SK-N-MC (cell line): Measurements from ENCODE around the gene EPB41L4B.
"Not testable (repeated sequence)": the region's sequence is repeated elsewhere in the genome, so short reads cannot be mapped to it uniquely, and the experiment has no call there.

ENCODE experiments used
- DNase-seq: peaks from one replicate; pipeline ENCODE4 v3.0.0-alpha.2; 2011; ENCODE audit warnings: low read depth, low spot score
- H3K27ac ChIP-seq: fragments of 200-600 bp; sonication (generic); 2 replicates; pipeline ENCODE4 v1.5.1; 2016; ENCODE audit warnings: mixed run types
- H3K36me3 ChIP-seq: fragments of 200-600 bp; sonication (generic); 2 replicates; pipeline ENCODE4 v1.6.1; 2017; ENCODE audit warnings: antibody characterized with exemption, low read length, mixed read lengths; ENCODE audit not compliant: insufficient read depth
- H3K4me3 ChIP-seq: fragments of 200-600 bp; sonication (generic); 2 replicates; pipeline ENCODE4 v1.5.1; 2016
- H3K9ac ChIP-seq: fragments of 200-600 bp; sonication (generic); 2 replicates; pipeline ENCODE4 v1.8.0; 2017; ENCODE audit warnings: mixed run types, mixed read lengths; ENCODE audit not compliant: insufficient read length
- H3K9me3 ChIP-seq: fragments of 200-600 bp; sonication (generic); 2 replicates; pipeline ENCODE4 v1.6.1; 2017; ENCODE audit warnings: low read depth, mild to moderate bottlenecking, antibody characterized with exemption, low read length, moderate library complexity, mixed read lengths
- EZH2 ChIP-seq: fragments of 200-600 bp; sonication (generic); IDR thresholded peaks from one replicate; pipeline ENCODE4 v1.6.1; 2017; ENCODE audit warnings: antibody characterized with exemption
- FOXP2 ChIP-seq: optimal IDR thresholded peaks from 2 replicates; pipeline ENCODE3; 2011; ENCODE audit warnings: mild to moderate bottlenecking, moderate library complexity; ENCODE audit not compliant: insufficient read depth; ENCODE audit errors: extremely low read length, control extremely low read depth
- POLR2AphosphoS5 ChIP-seq: IDR thresholded peaks from 2 replicates; pipeline ENCODE4 v1.6.1; 2012; ENCODE audit warnings: mild to moderate bottlenecking, low read depth, low read length, borderline replicate concordance

Gene EPB41L4B

GRCh38 chr9:109344866-109345265, 24.0 kb upstream of the EPB41L4B start:
- Histone ChIP-seq H3K9me3 (no peaks in the 10 kb centered on the region), H3K27ac (no peak overlapping the region), H3K36me3 (no peaks in the 10 kb centered on the region), H3K4me3 (no peak overlapping the region), H3K9ac (no peak overlapping the region)
- no peak for DNase-seq
- no peak for TF ChIP-seq POLR2AphosphoS5
- no peak for TF ChIP-seq FOXP2
- TF ChIP-seq EZH2: no peak

DNA sequence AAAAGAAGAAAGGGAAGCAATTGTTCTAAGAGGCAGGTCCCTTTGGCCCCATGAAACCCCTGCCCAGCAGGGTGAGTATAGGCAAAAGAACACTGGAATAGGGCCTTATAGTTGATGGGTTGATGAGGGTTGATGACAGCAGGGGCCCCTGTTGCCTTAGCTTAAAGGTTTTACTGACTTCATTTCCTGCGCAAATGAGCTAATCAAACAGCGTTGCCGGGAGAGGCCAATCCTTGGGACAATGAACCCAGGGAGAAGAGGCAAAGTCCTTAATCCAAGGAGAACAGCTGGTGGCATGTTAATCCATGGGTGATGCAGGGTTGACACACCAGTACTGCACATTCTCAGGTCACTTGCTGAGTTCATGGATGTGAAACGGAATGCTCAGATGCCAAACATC, 22.0 kb upstream of the EPB41L4B start:
- H3K9ac ChIP-seq: no peak overlapping the region
- no peak overlapping the region for H3K4me3 ChIP-seq
- TF ChIP-seq EZH2: no peak
- TF ChIP-seq FOXP2: no peak
- no peak for TF ChIP-seq POLR2AphosphoS5
- no peaks in the 10 kb centered on the region for H3K9me3 ChIP-seq
- DNase-seq: no peak
- H3K27ac ChIP-seq: no peak overlapping the region
- H3K36me3 ChIP-seq: no peaks in the 10 kb centered on the region

GRCh38 chr9:109341561-109341960, 20.7 kb upstream of the EPB41L4B start:
- no peak for DNase-seq
- no peak overlapping the region for H3K4me3 ChIP-seq
- no peaks in the 10 kb centered on the region for H3K9me3 ChIP-seq
- H3K27ac ChIP-seq: no peak overlapping the region
- H3K9ac ChIP-seq: no peak overlapping the region
- no peaks in the 10 kb centered on the region for H3K36me3 ChIP-seq
- TF ChIP-seq POLR2AphosphoS5 (no peak), FOXP2 (no peak), EZH2 (no peak)

GRCh38 chr9:109340979-109341378, 20.1 kb upstream of the EPB41L4B start:
- H3K4me3 ChIP-seq, DNase-seq, H3K27ac ChIP-seq: not testable (repeated sequence)

GRCh38 chr9:109336409-109336808, 15.6 kb upstream of the EPB41L4B start:
- no peak overlapping the region for H3K4me3 ChIP-seq
- H3K9me3 ChIP-seq: no peaks in the 10 kb centered on the region
- H3K36me3 ChIP-seq: no peaks in the 10 kb centered on the region
- H3K27ac ChIP-seq: no peak overlapping the region
- TF ChIP-seq FOXP2: no peak
- no peak for TF ChIP-seq EZH2
- no peak for TF ChIP-seq POLR2AphosphoS5
- H3K9ac ChIP-seq: no peak overlapping the region
- no peak for DNase-seq

More at GRCh38 chr9:109340979-109341378, 20.1 kb upstream of the EPB41L4B start:
- H3K9ac ChIP-seq, H3K36me3 ChIP-seq, H3K9me3 ChIP-seq: not testable (repeated sequence)

GRCh38 chr9:109335929-109336328, 15.1 kb upstream of the EPB41L4B start:
- Histone ChIP-seq H3K27ac (no peak overlapping the region), H3K9me3 (no peaks in the 10 kb centered on the region), H3K9ac (no peak overlapping the region), H3K4me3 (no peak overlapping the region), H3K36me3 (no peaks in the 10 kb centered on the region)
- no peak for DNase-seq
- TF ChIP-seq EZH2: no peak
- TF ChIP-seq FOXP2: no peak
- no peak for TF ChIP-seq POLR2AphosphoS5

DNA sequence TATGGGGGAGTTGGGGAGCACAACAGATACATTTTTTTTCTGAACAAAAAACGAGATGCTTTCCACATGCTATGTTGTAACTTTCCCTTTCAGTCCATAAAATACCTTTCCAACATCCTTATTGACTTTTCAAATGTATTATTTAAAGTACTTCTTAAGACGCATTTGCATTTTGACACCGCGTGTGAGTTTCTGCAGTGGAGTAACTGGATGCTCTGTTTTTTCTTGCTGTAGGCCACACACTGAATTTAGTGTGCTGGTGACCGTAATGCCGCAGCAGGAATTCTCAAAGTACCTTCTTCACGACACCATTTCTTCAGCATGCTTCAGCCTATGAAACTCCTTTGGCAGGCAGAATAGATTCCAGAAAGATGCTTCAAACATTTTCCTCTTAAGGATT, 14.3 kb upstream of the EPB41L4B start:
- H3K27ac ChIP-seq: no peak overlapping the region
- H3K9me3 ChIP-seq: no peaks in the 10 kb centered on the region
- no peaks in the 10 kb centered on the region for H3K36me3 ChIP-seq
- no peak overlapping the region for H3K4me3 ChIP-seq
- H3K9ac ChIP-seq: no peak overlapping the region
- no peak for DNase-seq
- no peak for TF ChIP-seq POLR2AphosphoS5

DNA sequence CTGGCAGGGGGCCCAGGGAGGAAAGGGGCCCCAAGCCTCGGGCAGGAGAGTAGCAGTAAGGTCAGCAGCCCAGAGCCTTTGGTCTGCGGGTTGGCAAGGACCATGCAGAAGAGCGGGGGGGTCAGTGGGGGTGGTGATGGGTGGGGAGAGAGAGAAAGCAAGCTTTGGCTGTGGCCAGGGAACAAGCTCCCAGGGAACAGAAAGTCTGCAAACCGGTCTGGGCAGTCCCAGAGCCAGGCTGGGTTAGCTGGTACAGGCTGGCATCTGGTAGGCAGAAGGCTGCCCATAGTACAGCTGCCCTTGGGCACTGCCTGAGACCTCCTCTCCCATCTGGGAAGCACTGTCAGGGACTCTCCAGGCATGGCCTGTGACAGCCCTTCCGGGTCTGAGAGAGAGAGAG, 10.5 kb upstream of the EPB41L4B start:
- TF ChIP-seq FOXP2 (no peak), EZH2 (no peak), POLR2AphosphoS5 (no peak)

GRCh38 chr9:109329638-109330258, 8.9 kb upstream of the EPB41L4B start:
- H3K4me3 ChIP-seq: no peak overlapping the region
- H3K9me3 ChIP-seq: no peaks in the 10 kb centered on the region

More for the DNA sequence above, 10.5 kb upstream of the EPB41L4B start:
- no peak overlapping the region for H3K9ac ChIP-seq
- H3K9me3 ChIP-seq: no peaks in the 10 kb centered on the region
- no peak for DNase-seq
- no peak overlapping the region for H3K27ac ChIP-seq
- H3K36me3 ChIP-seq: no peaks in the 10 kb centered on the region
- H3K4me3 ChIP-seq: no peak overlapping the region

More at GRCh38 chr9:109329638-109330258, 8.9 kb upstream of the EPB41L4B start:
- H3K27ac ChIP-seq: no peak overlapping the region
- no peak for DNase-seq
- TF ChIP-seq EZH2 (no peak), POLR2AphosphoS5 (no peak), FOXP2 (no peak)
- no peaks in the 10 kb centered on the region for H3K36me3 ChIP-seq
- H3K9ac ChIP-seq: no peak overlapping the region
